ENCODE measurements around the gene CD247. TPM values are rescaled to one million over a fixed set of nuclear protein-coding genes. Genes with fewer than 3 reads are reported as not detected.
"Not testable (repeated sequence)": the region's sequence is repeated elsewhere in the genome, so short reads cannot be mapped to it uniquely, and the experiment has no call there.

CD247 gene
- total RNA-seq, 2 donors from 2014 or later = 0.79 to 1.1 TPM

DNA sequence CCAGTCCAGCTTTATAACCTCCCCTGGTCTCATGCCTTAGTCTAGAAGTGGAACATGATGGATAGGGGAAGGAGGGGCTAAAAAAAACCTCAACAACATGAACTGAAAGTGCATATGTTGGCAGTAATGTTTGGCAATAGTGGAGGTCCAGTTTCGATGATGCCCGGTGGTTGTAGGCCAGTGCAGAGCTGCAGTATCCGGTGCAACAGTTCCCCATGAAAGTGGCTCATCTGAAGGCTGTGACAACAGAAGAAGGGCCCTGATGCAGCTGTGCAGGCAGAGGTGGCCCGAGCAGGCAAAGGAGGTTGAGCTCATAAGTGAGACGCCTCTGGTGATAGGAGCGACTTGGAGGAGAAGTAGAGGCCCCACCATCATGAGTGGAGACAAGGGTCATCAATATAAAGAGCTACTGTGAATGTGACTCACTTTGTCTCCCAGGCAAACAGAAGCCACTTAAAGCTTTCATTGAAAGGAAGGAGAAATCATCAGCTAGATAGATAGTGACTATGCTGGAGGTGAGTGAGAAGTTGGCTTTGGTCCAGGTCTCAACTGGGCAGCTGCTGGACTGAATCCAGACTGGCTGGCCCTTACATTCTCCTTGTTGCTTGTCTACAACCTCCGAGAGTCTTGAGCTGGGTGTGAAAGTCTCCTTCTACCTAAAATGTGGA lies 45.4 kb upstream of the CD247 start:
- H3K36me3 ChIP-seq = no peaks in the 10 kb centered on the region
- DNase-seq (ENCODE audit: low spot score) = peak; percentile 63
- H3K27ac ChIP-seq = no peak overlapping the region
- H3K4me1 ChIP-seq = no peaks in the 10 kb centered on the region
- no peaks in the 10 kb centered on the region for H3K9me3 ChIP-seq
- H3K4me3 ChIP-seq = no peak overlapping the region
- no peaks in the 10 kb centered on the region for H3K27me3 ChIP-seq
- TF ChIP-seq, protein P1, sequence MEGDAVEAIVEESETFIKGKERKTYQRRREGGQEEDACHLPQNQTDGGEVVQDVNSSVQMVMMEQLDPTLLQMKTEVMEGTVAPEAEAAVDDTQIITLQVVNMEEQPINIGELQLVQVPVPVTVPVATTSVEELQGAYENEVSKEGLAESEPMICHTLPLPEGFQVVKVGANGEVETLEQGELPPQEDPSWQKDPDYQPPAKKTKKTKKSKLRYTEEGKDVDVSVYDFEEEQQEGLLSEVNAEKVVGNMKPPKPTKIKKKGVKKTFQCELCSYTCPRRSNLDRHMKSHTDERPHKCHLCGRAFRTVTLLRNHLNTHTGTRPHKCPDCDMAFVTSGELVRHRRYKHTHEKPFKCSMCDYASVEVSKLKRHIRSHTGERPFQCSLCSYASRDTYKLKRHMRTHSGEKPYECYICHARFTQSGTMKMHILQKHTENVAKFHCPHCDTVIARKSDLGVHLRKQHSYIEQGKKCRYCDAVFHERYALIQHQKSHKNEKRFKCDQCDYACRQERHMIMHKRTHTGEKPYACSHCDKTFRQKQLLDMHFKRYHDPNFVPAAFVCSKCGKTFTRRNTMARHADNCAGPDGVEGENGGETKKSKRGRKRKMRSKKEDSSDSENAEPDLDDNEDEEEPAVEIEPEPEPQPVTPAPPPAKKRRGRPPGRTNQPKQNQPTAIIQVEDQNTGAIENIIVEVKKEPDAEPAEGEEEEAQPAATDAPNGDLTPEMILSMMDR (IDR thresholded peaks at IDR 0.05) = no peak

DNA sequence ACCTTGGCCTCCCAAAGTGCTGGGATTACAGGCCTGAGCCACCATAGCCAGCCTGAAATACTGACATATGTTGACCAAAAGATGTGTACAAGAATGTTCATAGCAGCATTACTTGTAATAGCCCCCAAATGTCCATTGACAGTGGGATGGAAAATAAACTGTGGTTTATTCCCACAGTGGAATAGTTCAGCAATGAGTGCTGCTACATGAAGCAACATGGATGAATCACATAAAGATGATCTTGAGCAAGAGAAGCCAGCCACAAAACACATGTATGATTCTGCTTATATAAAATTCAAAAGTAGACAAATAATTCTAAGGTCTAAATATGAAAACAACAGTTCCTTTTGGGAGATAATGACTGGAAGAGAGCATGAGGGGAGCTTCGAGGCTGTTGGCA lies 44.4 kb upstream of the CD247 start:
- no peak overlapping the region for H3K27ac ChIP-seq
- DNase-seq (ENCODE audit: low spot score) = no peak
- no peaks in the 10 kb centered on the region for H3K4me1 ChIP-seq
- H3K36me3 ChIP-seq = no peaks in the 10 kb centered on the region
- H3K27me3 ChIP-seq = no peaks in the 10 kb centered on the region
- no peaks in the 10 kb centered on the region for H3K9me3 ChIP-seq
- TF ChIP-seq, protein P1 (IDR thresholded peaks at IDR 0.05) = no peak
- no peak overlapping the region for H3K4me3 ChIP-seq

DNA sequence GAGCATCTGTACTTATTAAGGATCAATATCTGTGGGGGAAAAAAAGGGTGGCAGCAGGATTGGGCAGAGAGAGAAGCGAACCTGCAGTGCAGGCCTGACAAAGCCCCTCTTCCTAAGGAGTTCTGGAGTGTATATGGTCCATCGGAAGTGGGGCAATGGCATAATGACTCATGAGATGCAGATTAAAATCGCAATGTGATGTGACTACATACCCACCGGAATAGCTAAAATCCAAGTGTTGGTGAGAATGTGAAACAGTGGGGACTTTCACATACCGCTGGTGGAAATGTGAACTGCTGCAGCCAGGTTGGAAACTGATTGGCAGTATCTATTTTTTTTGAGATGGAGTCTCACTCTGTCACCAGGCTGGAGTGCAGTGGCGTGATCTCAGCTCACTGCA lies 43.4 kb upstream of the CD247 start:
- no peaks in the 10 kb centered on the region for H3K27me3 ChIP-seq
- TF ChIP-seq, protein P1 (IDR thresholded peaks at IDR 0.05) = no peak

DNA sequence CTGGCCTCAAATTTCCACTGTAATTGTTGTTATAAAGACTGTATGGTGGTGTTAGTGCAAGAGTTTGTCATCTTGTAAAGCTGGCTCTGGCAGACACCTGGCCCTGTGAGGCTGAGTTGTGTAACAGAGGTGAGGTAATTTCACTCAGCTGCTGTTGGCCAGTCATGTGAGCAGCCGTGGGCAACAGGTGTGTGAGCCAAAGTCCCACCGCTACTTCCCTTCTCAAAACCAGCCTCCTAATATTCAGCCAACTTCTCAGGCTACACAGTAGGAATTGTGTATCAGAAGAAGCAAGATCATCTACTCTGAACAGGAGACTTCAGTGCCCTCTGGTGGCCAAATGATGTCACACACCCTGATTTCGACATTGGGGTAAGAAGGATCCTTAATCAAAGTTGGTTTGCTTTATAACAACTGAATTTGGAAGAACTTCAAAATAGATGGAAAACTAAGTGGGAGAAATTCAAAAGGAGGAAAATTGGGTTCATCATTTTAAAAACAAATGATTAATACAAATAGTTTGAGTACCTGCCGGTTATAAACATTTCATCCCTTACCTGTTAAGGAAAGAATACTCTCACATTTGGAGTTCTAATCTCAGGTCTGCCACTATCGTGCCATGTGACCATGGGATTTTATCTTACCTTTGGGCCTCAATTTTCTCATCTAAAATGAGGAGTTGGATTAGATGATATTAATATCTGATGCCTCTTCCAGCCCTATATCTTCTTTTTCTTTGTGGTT lies 37.8 kb upstream of the CD247 start:
- Histone ChIP-seq H3K4me1 (peaks cover 0 to 26% of the 10 kb centered on the region in 2 donors), H3K36me3 (no peaks in the 10 kb centered on the region), H3K27ac (no peak overlapping the region), H3K9me3 (no peaks in the 10 kb centered on the region), H3K4me3 (no peak overlapping the region), H3K27me3 (no peaks in the 10 kb centered on the region)
- TF ChIP-seq, protein P1 (IDR thresholded peaks at IDR 0.05) = peak; percentile 86 to 88
- peak; percentile 92 for DNase-seq (ENCODE audit: low spot score)

More for the DNA sequence above, 43.4 kb upstream of the CD247 start:
- DNase-seq (ENCODE audit: low spot score) = no peak
- no peaks in the 10 kb centered on the region for H3K4me1 ChIP-seq
- H3K27ac ChIP-seq = no peak overlapping the region
- no peak overlapping the region for H3K4me3 ChIP-seq
- H3K9me3 ChIP-seq = no peaks in the 10 kb centered on the region
- no peaks in the 10 kb centered on the region for H3K36me3 ChIP-seq

DNA sequence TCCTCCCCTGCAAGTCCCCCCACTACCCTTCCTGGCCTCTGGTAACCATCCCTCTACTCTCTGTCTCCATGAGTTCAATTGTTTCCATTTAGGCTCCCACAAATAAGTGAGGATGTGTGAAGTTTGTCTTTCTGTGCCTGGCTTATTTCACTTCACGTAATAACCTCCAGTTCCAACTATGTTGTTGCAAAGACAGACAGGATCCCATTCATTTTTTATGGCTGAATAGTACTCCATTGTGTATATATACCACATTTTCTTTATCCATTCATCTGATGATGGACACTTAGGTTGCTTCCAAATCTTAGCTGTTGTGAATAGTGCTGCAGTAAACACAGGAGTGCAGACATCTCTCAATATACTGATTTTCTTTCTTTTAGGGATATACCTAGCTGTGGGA lies 36.7 kb upstream of the CD247 start:
- not testable (repeated sequence) for H3K4me3 ChIP-seq; H3K36me3 ChIP-seq; DNase-seq (ENCODE audit: low spot score); H3K9me3 ChIP-seq; H3K27ac ChIP-seq; H3K27me3 ChIP-seq
- peaks cover 0 to 30% of the 10 kb centered on the region in 2 donors for H3K4me1 ChIP-seq

DNA sequence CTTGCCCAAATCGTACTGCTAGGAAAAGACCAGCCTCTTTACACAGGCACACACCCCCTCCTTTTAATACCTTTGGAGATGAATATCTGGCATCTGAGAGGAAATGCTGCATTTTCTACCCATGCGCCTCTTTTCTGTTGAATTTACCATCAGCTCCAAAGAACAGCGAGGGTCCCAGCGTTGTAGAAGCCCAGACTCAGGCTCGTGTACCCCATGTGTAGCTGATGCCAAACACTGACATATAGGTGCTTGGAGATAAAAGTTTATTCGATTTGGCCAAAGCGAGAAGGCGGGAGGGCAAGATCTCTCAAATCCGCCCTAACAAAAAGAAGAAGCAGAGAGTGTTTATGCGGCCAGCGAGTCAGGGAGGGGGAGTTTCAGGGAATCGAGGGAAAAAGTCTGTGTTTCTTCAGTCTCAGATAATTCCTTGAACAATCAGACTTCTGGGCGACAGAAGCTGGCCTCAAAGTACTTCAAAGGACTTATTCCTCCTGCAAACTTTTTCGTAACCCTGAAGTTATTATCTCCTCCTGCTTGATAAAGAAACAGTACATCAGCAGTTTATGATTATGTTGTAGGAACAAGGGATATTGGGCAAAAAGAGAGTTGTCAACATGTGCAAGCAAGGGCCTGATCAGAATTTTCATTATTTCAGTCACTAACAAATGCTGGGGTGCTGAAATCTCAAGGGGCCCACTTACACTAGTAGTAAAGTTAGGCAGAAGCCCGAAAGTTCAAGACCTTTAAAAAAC lies 35.9 kb upstream of the CD247 start:
- no peaks in the 10 kb centered on the region for H3K27me3 ChIP-seq
- peak overlapping the region; percentile 81 to 86 for H3K27ac ChIP-seq
- peaks cover 0 to 30% of the 10 kb centered on the region in 2 donors for H3K4me1 ChIP-seq
- H3K9me3 ChIP-seq = no peaks in the 10 kb centered on the region
- TF ChIP-seq, protein P1 (IDR thresholded peaks at IDR 0.05) = no peak
- no peak for DNase-seq (ENCODE audit: low spot score)
- no peaks in the 10 kb centered on the region for H3K36me3 ChIP-seq
- peak overlapping the region; percentile 72 to 84 for H3K4me3 ChIP-seq

All from right atrium auricular region (tissue), 2 donors.